Right renal cortex interstitium (tissue), 3 donors: Measurements from ENCODE around the gene SLC35A1. TPM values are rescaled to one million over a fixed set of nuclear protein-coding genes. Genes with fewer than 3 reads are reported as not detected.
"Not testable (repeated sequence)": the region's sequence is repeated elsewhere in the genome, so short reads cannot be mapped to it uniquely, and the experiment has no call there.

Experiments
- DNase-seq, 3 donors: peaks; one replicate each; pipeline ENCODE4 v3.0.0-alpha.2; 2013; ENCODE audit warnings: low read depth in 3 of 3, low spot score in 2 of 3
- polyA plus RNA-seq, 3 donors: library from polyadenylated mRNA; unstranded; fragments of 120-200 nt; gene quantifications; one replicate each; pipeline ENCODE4 v1.2.1, GENCODE V29; 2013; ENCODE audit not compliant: insufficient read length in 3 of 3

Gene SLC35A1
- 10 to 100 TPM; 44.8 to 51.3 (median 47.9) TPM for polyA plus RNA-seq

GRCh38 chr6:87472525-87473418 lies at the start of gene SLC35A1:
SLC35A1 (plus strand) TSS chr6:87472974; CDS start chr6:87473004, 30 bp downstream.
- peak; percentile 78 to 85 (median 79) for DNase-seq

- no peak for DNase-seq
Observed at GRCh38 chr6:87426789-87427188, 46.0 kb upstream of the SLC35A1 start.

GRCh38 chr6:87430499-87430898 lies 42.3 kb upstream of the SLC35A1 start:
- DNase-seq, result no peak

- no peak for DNase-seq
Observed at GRCh38 chr6:87431263-87431662, 41.5 kb upstream of the SLC35A1 start.

GRCh38 chr6:87436435-87436834 lies 36.3 kb upstream of the SLC35A1 start:
- peak; percentile 56 to 72 (median 68) for DNase-seq

- no peak for DNase-seq
Observed at GRCh38 chr6:87441711-87442110, 31.1 kb upstream of the SLC35A1 start.

GRCh38 chr6:87444362-87444761 lies 28.4 kb upstream of the SLC35A1 start:
- DNase-seq, result no peak

GRCh38 chr6:87465051-87465450 lies 7.7 kb upstream of the SLC35A1 start:
- no peak for DNase-seq

GRCh38 chr6:87473419-87473903 lies 687 bp downstream of the SLC35A1 start:
- DNase-seq, result peak; percentile 4 to 27 (median 9)

GRCh38 chr6:87481931-87482330 lies 9.2 kb downstream of the SLC35A1 start:
- no peak for DNase-seq

GRCh38 chr6:87482366-87482765 lies 9.6 kb downstream of the SLC35A1 start:
- DNase-seq, result no peak

- DNase-seq, result no peak
Observed at GRCh38 chr6:87483929-87484328, 11.2 kb downstream of the SLC35A1 start.

- no peak for DNase-seq
Observed at GRCh38 chr6:87484491-87484890, 11.7 kb downstream of the SLC35A1 start.

GRCh38 chr6:87487555-87487954 lies 14.8 kb downstream of the SLC35A1 start:
- no peak for DNase-seq

GRCh38 chr6:87489326-87489725 lies 16.6 kb downstream of the SLC35A1 start:
- not testable (repeated sequence) for DNase-seq

- no peak for DNase-seq
Observed at GRCh38 chr6:87494761-87495422, 22.1 kb downstream of the SLC35A1 start.

GRCh38 chr6:87498048-87498447 lies 25.3 kb downstream of the SLC35A1 start:
- DNase-seq, result no peak

- no peak for DNase-seq
Observed at GRCh38 chr6:87501809-87502572, 29.2 kb downstream of the SLC35A1 start.

- DNase-seq, result no peak
Observed at GRCh38 chr6:87504441-87504840, 31.7 kb downstream of the SLC35A1 start.

GRCh38 chr6:87514831-87515230 lies 42.1 kb downstream of the SLC35A1 start:
- DNase-seq, result no peak

GRCh38 chr6:87518453-87518852 lies 45.7 kb downstream of the SLC35A1 start:
- no peak for DNase-seq
